GM12872 (cell line): Measurements from ENCODE around the gene PTGDR.

Experiments
- CTCF ChIP-seq: IDR thresholded peaks from 3 replicates; pipeline ENCODE4 v1.5.1; 2011; ENCODE audit warnings: low read depth, mild to moderate bottlenecking, low read length, moderate library complexity; ENCODE audit not compliant: insufficient read depth

The PTGDR gene

GRCh38 chr14:52299692-52300278 lies 32.3 kb downstream of the PTGDR start:
- peak; percentile 44 for TF ChIP-seq CTCF

GRCh38 chr14:52303236-52303635 lies 35.7 kb downstream of the PTGDR start:
- no peak for TF ChIP-seq CTCF

- no peak for TF ChIP-seq CTCF
Measured at GRCh38 chr14:52304248-52304904, 36.9 kb downstream of the PTGDR start.

- TF ChIP-seq CTCF: no peak
Measured at GRCh38 chr14:52305014-52305413, 37.5 kb downstream of the PTGDR start.

GRCh38 chr14:52307376-52307775 lies 39.9 kb downstream of the PTGDR start:
- no peak for TF ChIP-seq CTCF

- TF ChIP-seq CTCF: no peak
Measured at GRCh38 chr14:52307905-52308304, 40.4 kb downstream of the PTGDR start.

- no peak for TF ChIP-seq CTCF
Measured at GRCh38 chr14:52310541-52310940, 43.0 kb downstream of the PTGDR start.
